GM20000 (cell line): Measurements from ENCODE around the gene SPAM1.

Source experiments
- DNase-seq: peaks from one replicate; pipeline ENCODE4 v3.0.0; 2012; ENCODE audit warnings: low spot score
- CTCF ChIP-seq: IDR thresholded peaks from 2 replicates; pipeline ENCODE4 v1.5.1; 2012; ENCODE audit warnings: mild to moderate bottlenecking, control low read depth; ENCODE audit errors: extremely low read depth, missing control alignments

The SPAM1 gene

DNA sequence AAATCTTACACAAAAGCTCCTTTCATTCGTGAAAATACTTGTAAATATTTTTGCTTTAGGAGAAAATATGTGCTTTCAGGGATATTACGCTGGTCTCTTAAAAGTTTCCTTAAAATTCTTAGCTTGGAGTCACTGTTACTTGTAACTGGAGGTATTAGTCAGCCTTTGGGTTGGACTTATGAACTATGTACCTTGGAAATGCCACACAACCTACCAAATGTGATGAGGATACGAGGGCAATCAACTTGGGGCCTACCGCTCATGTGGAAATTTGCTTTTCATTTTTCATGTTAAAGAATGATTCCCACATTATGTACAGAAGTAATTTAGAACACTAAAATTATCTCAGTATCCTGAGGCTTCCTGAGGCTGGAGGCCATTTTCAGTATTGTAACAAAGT is 23.1 kb downstream of the SPAM1 start:
- no peak for TF ChIP-seq CTCF
- DNase-seq, result no peak

- DNase-seq, result no peak
- TF ChIP-seq CTCF, result no peak
Observed at GRCh38 chr7:123958186-123958703, 33.2 kb downstream of the SPAM1 start.

DNA sequence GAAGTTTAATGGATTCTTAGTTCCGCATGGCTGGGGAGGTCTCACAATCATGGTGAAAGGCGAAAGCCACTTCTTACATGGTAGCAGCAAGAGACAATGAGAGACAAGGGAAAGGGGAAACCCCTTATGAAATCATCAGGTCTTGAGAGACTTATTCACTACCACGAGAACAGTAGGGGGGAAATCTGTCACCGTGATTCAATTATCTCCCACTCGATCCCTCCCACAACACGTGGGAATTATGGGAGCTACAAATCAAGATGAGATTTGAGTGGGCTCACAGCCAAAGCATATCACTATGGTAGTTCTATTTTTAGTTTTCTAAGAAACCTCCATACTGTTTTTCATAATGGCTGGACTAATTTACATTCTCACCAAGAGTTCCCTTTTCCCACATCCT is 36.7 kb downstream of the SPAM1 start:
- DNase-seq, result no peak
- no peak for TF ChIP-seq CTCF

- TF ChIP-seq CTCF, result no peak
- DNase-seq, result no peak
Observed at GRCh38 chr7:123966936-123967335, 41.9 kb downstream of the SPAM1 start.

- no peak for DNase-seq
- no peak for TF ChIP-seq CTCF
Observed at GRCh38 chr7:123972045-123972444, 47.0 kb downstream of the SPAM1 start.

GRCh38 chr7:123972831-123973230 is 47.8 kb downstream of the SPAM1 start:
- TF ChIP-seq CTCF, result no peak
- DNase-seq, result no peak

DNA sequence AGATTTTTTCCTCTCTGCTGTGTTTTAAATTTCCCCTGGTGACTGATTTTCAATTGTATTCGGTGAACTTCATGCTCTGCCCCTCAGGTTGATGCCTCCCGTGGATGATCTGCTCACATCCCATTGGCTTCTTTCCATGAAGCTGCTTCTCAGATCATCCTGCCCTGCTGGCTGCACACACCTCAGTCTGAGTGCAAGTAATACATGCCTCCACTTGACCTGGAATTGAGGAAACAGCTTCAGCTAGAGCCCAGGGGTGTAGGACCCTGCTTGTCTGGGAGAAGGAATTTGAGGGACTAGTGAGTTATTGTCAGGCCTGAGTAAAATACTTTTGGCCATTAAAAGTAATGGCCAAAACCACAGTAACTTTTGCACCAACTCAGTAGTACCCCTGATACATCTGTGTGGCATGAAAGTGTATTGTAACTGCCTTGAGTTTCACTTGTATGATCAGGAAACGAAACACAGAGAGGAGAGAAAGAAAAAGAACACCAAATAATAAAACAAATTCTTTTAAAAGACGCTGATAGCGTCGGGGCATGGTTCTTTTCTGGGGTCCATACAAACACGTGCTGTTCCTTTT is 49.4 kb downstream of the SPAM1 start:
- no peak for DNase-seq
- TF ChIP-seq CTCF, result no peak
